Sigmoid colon (tissue), 7 donors: ENCODE measurements around the gene FLVCR1. TPM values are rescaled to one million over a fixed set of nuclear protein-coding genes. Genes with fewer than 3 reads are reported as not detected.

Experiments
- DNase-seq: peaks from one replicate; pipeline ENCODE4 v3.0.0-alpha.2; 2019
- H3K27ac ChIP-seq, 4 donors: fragments of 200-600 bp; sonication (generic); one replicate each; pipeline ENCODE4 v1.5.1; 2016 to 2019; ENCODE audit warnings: mild to moderate bottlenecking in 1 of 4
- H3K27me3 ChIP-seq, 3 donors: fragments of 200-600 bp; sonication (generic); one replicate each; pipeline ENCODE4 v1.5.1; 2019; ENCODE audit warnings: mild to moderate bottlenecking in 1 of 3
- H3K36me3 ChIP-seq, 4 donors: fragments of 200-600 bp; sonication (generic); one replicate each; pipeline ENCODE4 v1.5.1; 2016 to 2019
- H3K4me1 ChIP-seq, 4 donors: fragments of 200-600 bp; sonication (generic); one replicate each; pipeline ENCODE4 v1.5.1; 2017 to 2019
- H3K4me3 ChIP-seq, 4 donors: fragments of 200-600 bp; sonication (generic); one replicate each; pipeline ENCODE4 v1.5.1; 2017 to 2019; ENCODE audit warnings: mild to moderate bottlenecking in 2 of 4, moderate library complexity in 1 of 4
- H3K9me3 ChIP-seq, 4 donors: fragments of 200-600 bp in 3 of 4; sonication (generic) in 3 of 4; one replicate each; pipeline versions ENCODE4 v1.5.1 to v1.6.1; 2013 to 2019
- CTCF ChIP-seq, 4 experiments: fragments of 450-650 bp in 3 of 4; fragments of 200-600 bp in 1 of 4; IDR thresholded peaks; one replicate each; pipeline ENCODE4 v1.5.1; 2016 to 2019; ENCODE audit warnings: antibody characterized with exemption in 4 of 4, mild to moderate bottlenecking in 3 of 4, moderate library complexity in 2 of 4
- EP300 ChIP-seq, 4 donors: sonication (generic); formaldehyde crosslinking; IDR thresholded peaks; one replicate each; pipeline ENCODE4 v1.6.1; 2017; ENCODE audit warnings: antibody characterized with exemption in 4 of 4
- POLR2A ChIP-seq, 2 donors: fragments of 450-650 bp; IDR thresholded peaks; one replicate each; pipeline ENCODE4 v1.6.1; 2016; ENCODE audit warnings: antibody characterized with exemption in 2 of 2, mild to moderate bottlenecking in 2 of 2, moderate library complexity in 2 of 2
- POLR2AphosphoS5 ChIP-seq, 4 donors: sonication (generic); formaldehyde crosslinking; IDR thresholded peaks; one replicate each; pipeline ENCODE4 v1.6.1; 2017; ENCODE audit warnings: antibody characterized with exemption in 4 of 4
- WGBS, 2 donors: extraction: QIAGEN DNeasy Blood & Tissue Kit; methylation state at CpG; one replicate each; pipeline ENCODE4 v1.1.7; 2013; 5-methylcytosine and 5-hydroxymethylcytosine counted together
- intact Hi-C: fragments of 100-400 bp; cut with DNase I; formaldehyde crosslinking; loops from one replicate; pipeline ENCODE4 v1.15.1; 2023
- polyA plus RNA-seq, 3 donors: library from polyadenylated mRNA; stranded (reverse); fragments of 200-250 nt; gene quantifications; one replicate each; pipeline ENCODE4 v1.2.3, GENCODE V29; 2013
- total RNA-seq, 4 donors: library from RNA; depleted of rRNA; stranded (reverse); fragments of >200 nt; gene quantifications; one replicate each; pipeline ENCODE4 v1.1.0, GENCODE V29; 2016
- donor health status: healthy with polysubstance abuse.
- donor health status: Bipolar disorder and iron deficiency.
- donor health status: healthy.

The FLVCR1 gene
- total RNA-seq (1 to 10 TPM; 2.9 to 6.9 (median 5.1) TPM), polyA plus RNA-seq (1 to 10 TPM in 2 of 3 donors, under 1 TPM in 1; 0.60 to 5.2 (median 2.1) TPM)

GRCh38 chr1:212857992-212858460, at the start of gene FLVCR1:
Gene FLVCR1, plus strand, starts transcription at chr1:212858275. Its CDS starts 178 bp downstream, at chr1:212858453.
- peak; percentile 82 to 97 (median 86) for TF ChIP-seq POLR2AphosphoS5 (IDR thresholded peaks at IDR 0.05)
- TF ChIP-seq POLR2A (IDR thresholded peaks at IDR 0.05) = peak; percentile 31 to 64
- no peak for TF ChIP-seq CTCF (IDR thresholded peaks at IDR 0.05)
- H3K4me3 ChIP-seq = peak within 1 kb of the TSS; percentile 81 to 98 (median 92)
- DNase-seq = peak; percentile 98
- WGBS, 2 donors = 1% methylated on average over 54 of the region's 54 CpGs
- H3K4me1 ChIP-seq = peaks cover 0 to 39% (median 30%) of the 10 kb centered on the region in 4 donors
- H3K9me3 ChIP-seq = no peaks in the 10 kb centered on the region
- H3K27ac ChIP-seq = peak within 1 kb of the TSS; percentile 88 to 93 (median 92)
- H3K27me3 ChIP-seq = no peaks in the 10 kb centered on the region
- H3K36me3 ChIP-seq = no peaks in the 10 kb centered on the region
- intact Hi-C loops = loop anchor here (2.0 to 10.0 kb wide), 2 partner anchors 65 to 293 kb away; no protein-coding TSS in a partner anchor

- no peak for DNase-seq
- Histone ChIP-seq H3K4me1 (no peaks in the 10 kb centered on the region), H3K27ac (no peak overlapping the region), H3K9me3 (no peaks in the 10 kb centered on the region), H3K27me3 (no peaks in the 10 kb centered on the region), H3K4me3 (no peak overlapping the region), H3K36me3 (peaks cover 0 to 14% (median 0%) of the 10 kb centered on the region in 4 donors)
- intact Hi-C loops = loop anchor here (5.0 kb wide), 1 partner anchor 183 kb away; no protein-coding TSS in a partner anchor
- WGBS, 2 donors = 27 to 64% methylated on average over 5 of the region's 5 CpGs
- no peak for TF ChIP-seq EP300 (IDR thresholded peaks at IDR 0.05)
- TF ChIP-seq CTCF (IDR thresholded peaks at IDR 0.05) = peak in 2 of 4 experiments; percentile 13 to 41
- TF ChIP-seq POLR2AphosphoS5 (IDR thresholded peaks at IDR 0.05) = no peak
Measured at GRCh38 chr1:212814537-212815334, 43.3 kb upstream of the FLVCR1 start.

DNA sequence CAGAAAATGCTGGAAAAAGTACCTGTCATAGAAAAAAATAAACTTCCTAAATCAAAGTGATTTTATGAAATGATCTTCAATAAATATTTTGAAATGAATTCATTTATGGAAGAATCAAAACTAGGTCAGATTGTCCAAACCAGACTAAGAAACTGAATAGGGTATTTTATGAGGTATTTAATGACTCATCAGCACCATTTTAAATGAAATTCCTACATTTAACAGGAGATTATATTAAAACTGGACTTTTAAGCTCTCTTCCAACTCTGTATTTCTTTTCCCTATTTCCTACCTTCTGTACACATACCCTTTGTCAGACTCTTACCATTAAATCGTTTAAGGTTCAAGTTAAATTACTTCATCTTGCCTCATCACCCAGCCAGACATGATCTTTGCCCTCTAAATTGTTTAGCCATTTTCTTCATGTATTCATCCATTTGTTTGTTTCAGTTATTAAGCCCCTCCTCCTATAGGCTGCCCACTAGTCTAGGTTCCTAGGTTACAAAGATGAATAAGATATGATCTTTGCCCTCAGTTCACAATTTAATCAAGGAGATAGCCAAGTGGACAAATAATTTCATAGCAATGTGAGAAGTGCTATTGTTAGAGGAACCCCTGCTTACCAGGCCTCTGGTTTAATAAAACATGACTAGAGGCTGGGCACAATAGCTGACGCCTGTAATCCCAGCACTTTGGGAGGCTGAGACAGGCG, 41.4 kb upstream of the FLVCR1 start:
- no peak for DNase-seq
- Histone ChIP-seq H3K27ac (no peak overlapping the region), H3K36me3 (peaks cover 0 to 12% (median 0%) of the 10 kb centered on the region in 4 donors), H3K4me1 (no peaks in the 10 kb centered on the region), H3K27me3 (no peaks in the 10 kb centered on the region), H3K9me3 (no peaks in the 10 kb centered on the region), H3K4me3 (no peak overlapping the region)
- 53 to 84% methylated on average over 3 of the region's 3 CpGs for WGBS, 2 donors
- intact Hi-C loops = loop anchor here (5.0 kb wide), 1 partner anchor 181 kb away; no protein-coding TSS in a partner anchor
- TF ChIP-seq CTCF (IDR thresholded peaks at IDR 0.05) (no peak), POLR2A (IDR thresholded peaks at IDR 0.05) (no peak), EP300 (IDR thresholded peaks at IDR 0.05) (no peak), POLR2AphosphoS5 (IDR thresholded peaks at IDR 0.05) (no peak)

GRCh38 chr1:212819726-212820125, 38.3 kb upstream of the FLVCR1 start:
- Histone ChIP-seq H3K27ac (no peak overlapping the region), H3K36me3 (no peaks in the 10 kb centered on the region), H3K27me3 (no peaks in the 10 kb centered on the region), H3K4me1 (no peaks in the 10 kb centered on the region), H3K4me3 (no peak overlapping the region), H3K9me3 (no peaks in the 10 kb centered on the region)
- no peak for TF ChIP-seq CTCF (IDR thresholded peaks at IDR 0.05)
- TF ChIP-seq POLR2A (IDR thresholded peaks at IDR 0.05) = no peak
- no peak for TF ChIP-seq EP300 (IDR thresholded peaks at IDR 0.05)
- TF ChIP-seq POLR2AphosphoS5 (IDR thresholded peaks at IDR 0.05) = no peak
- WGBS, 2 donors = 33 to 52% methylated on average over 5 of the region's 5 CpGs
- no peak for DNase-seq
- intact Hi-C loops = loop anchor here (5.0 kb wide), 1 partner anchor 178 kb away; no protein-coding TSS in a partner anchor
